HG02943 (cell line): ENCODE data around the gene ANKRD23.
A peak's percentile ranks its signal among the peaks of the same experiment; 100 is the strongest.
"Not testable (repeated sequence)": the region's sequence is repeated elsewhere in the genome, so short reads cannot be mapped to it uniquely, and the experiment has no call there.

Experiments used
- ATAC-seq: cut with Tn5 transposase; IDR thresholded peaks from one replicate; pipeline ENCODE4 v1.9.1; 2021; ENCODE audit warnings: mild to moderate bottlenecking, low read depth, moderate library complexity; ENCODE audit not compliant: unreplicated experiment

The ANKRD23 gene

DNA sequence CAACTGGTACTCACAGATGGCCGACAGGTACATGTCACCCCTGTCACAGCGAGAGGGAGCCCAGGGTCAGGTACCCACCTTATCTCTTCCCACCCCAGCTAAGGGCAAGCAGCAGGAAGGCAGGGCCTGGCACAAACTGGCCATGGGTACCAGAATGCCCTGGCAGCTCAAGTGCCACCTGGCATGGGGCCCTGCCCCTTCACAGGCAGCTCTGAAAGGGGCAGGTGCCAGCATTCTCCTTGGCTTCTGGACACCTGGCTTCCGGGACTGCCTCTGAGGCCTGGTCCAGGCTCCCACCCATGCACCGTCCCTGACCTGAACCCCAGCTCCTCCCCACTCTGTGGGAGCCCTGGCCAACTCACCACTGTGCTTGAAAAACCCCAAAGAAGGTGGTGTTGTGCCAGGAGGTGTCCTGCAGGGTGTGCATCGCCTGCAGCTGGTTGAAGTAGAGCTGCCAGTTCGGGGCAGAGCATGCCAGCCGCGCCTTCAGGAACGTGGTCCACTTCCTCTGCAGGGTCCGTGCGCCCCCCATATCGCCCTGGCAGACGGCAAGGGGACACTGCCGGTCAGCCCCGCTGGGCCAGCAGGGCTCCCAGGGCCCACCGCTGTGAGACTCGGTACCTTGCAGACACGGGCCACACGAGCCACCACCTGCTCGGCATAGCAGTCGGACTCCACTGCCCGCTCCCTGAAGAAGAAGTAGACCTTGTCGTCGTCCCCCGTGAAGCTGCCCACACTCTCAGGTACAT lies 20.7 kb upstream of the ANKRD23 start:
- ATAC-seq: no peak

DNA sequence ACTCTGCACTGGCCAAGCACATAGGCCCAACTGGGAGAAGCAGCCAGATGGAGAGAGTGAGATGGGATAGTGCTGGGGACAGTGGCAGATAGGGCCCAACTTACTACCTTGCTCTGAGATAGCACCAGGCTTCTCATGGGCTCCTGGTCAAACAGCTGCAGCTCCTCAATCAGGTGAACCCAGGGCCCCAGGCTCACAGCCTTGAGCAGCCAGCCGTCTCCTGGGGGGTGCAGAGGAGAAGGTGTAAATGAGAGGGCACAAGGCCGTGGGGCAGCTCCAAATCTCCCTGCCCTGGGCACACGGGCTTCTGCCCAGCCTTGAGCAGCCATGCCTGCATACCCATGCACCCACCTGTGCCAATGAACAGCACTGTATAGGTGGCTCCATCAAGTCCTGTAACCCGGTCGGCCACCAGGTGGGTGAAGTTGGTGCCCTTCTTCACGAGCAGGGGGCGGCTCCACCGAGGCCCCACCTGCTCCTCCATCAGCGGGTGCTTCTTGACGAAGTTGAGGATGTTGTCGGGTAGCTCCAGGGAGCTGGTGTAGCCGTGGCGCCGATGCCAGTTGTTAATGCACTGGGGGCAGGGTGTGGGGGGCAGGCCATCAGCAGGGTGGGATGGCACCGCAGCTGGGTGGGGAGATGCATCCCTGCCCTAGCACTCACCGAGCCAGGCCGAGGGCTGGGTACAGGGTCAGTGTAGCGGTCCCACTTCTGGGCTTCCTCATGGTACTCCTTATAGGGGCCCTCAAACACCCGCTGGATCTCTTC lies 19.9 kb upstream of the ANKRD23 start:
- ATAC-seq: no peak

DNA sequence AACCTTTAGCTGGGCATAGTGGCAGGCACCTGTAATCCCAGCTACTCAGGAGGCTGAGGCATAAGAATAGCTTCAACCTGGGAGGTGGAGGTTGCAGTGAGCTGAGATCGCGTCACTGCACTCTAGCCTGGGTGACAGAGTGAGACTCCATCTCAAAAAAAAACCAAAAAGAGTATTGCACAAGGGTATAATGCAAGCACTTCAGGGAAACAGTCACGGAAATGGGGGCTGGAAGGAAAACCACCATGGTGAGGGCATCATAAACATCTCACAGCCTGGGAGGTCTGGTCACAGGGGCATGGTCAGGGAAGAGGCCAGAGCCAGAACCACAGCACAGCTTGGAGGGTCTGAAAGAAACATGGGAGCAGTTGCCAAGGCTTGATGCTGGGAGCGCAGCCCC lies 19.2 kb upstream of the ANKRD23 start:
- ATAC-seq: not testable (repeated sequence)

- no peak for ATAC-seq
Measured at GRCh38 chr2:96861074-96861473, 17.3 kb upstream of the ANKRD23 start.

DNA sequence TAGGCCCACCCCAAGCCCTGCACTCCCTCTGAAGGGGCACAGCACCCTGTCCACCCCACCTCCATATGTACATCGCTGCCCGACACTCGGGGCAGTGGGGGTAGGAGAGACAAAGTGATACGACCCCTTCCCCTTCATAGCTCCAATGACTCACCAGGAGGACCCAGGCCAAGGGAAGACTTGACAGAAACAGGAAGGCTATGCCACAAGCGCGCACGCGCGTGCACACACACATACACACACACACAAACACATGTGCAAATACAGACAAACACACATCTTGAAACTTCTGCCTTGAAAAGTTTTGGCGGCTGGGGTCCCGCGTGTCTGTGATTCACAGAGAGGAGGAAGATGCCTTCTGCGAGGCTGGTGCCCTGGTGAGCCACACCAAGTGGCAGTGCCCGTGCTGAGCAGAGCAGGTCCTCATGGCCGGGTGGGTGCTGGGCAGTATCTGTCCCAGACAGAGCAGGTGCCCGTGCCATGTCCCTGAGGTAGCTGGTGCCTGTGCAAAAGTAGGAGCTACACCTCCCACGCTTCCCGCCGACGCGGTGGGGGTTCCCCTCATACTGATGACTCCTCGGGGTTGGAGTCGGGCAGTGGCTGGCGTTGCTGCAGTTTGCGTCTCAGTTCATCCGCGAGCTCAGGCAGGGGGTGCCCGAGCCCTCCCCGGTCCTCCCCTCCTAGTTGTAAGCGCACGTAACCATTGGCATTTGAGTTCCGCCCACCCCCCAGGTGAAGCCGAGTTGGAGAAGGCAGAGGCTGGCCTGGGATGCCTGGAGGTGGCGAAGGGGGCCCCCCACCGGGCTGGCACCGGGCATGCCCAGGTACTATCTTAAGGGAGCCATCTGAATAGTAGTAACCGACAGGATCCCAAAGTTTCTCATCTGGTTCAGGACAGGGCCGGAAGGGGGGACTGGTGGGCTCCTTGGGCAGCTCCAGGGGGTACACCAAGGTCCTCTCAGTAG lies 16.5 kb upstream of the ANKRD23 start:
- ATAC-seq: no peak

DNA sequence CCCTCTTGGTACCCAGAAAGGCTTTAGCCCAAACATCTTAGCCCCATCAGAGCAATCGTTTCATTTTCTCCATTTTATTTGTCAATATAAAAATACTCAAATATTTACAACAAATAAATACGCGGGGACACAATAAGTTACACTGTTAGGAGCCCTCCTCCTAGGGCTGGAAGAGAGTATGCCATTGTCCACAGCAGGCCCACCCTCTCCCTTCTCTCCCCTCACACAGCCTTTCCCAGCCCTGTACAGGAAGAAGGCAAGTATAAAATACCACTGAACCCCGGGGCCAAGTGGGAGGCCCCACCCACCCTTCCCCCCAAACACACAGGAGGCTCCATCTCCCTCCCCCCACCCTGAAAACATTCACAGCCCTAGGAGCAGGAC lies 15.9 kb upstream of the ANKRD23 start:
- ATAC-seq: no peak

DNA sequence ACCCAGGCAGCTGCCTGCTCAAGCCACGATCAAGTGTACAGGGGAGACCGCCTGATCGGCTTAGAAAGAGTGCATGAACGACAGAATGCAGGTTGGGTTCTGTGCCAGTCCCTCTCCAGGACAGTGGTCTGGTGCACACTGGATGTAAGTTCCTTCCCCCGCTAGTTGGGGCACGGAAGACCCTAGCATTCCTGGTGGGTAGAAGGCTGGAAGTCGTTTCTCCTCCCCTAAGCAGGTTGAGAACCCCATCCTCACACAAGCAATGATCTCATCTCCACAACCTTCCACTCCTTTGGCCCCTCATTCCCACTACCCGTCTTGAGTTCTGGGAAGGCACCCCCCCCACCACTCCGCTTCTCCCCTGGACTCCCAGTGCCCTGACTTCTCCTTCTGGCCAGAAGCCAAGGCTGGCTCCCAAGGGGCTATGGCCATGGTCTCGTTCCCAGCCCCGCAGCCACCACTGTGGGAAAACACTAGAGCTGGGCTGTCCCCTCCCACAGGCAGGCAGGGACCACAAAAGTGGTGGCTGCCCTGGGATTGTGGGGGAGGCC lies 15.4 kb upstream of the ANKRD23 start:
- no peak for ATAC-seq

DNA sequence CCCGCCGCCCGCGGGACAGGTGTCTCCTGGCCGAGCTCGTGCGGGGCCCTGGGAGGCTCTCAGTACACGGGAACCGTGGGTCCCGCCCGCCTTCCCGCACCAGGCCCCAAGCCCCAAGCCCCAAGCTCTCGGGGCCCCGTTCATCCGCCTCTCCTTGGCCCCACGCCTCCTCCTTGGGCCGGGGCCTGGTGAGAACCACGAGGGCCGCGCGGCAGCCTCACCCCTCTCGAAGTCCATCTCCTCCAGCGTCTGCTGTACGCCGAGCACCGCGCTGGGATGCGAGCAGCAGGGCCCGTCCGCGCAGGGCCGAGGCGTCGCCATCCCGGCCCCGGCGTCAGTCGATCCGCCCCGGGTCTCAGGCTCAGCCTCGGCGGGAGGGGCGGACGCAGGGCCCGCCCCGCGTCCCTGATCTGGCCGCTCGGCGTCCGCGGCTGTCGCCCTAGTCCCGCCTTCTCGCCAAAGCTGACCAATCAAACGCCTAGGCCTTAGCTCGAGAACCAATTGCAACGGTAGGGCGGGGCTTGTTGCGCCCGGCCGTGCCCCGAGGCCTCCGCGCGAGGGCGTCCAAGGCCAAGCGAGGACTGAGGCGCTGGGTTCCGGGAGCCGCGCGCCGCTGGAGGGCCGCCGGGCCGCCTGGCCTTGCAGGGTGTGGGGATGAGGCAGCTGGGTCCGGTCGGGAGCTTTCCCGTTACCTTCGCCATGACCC lies 14.0 kb upstream of the ANKRD23 start, which contains the start of gene ANKRD39:
TSS of gene ANKRD39 (minus strand) at position 350 of the 706 bp plus-strand sequence. CDS start at position 321, 29 bp downstream.
- peak; percentile 92 for ATAC-seq

DNA sequence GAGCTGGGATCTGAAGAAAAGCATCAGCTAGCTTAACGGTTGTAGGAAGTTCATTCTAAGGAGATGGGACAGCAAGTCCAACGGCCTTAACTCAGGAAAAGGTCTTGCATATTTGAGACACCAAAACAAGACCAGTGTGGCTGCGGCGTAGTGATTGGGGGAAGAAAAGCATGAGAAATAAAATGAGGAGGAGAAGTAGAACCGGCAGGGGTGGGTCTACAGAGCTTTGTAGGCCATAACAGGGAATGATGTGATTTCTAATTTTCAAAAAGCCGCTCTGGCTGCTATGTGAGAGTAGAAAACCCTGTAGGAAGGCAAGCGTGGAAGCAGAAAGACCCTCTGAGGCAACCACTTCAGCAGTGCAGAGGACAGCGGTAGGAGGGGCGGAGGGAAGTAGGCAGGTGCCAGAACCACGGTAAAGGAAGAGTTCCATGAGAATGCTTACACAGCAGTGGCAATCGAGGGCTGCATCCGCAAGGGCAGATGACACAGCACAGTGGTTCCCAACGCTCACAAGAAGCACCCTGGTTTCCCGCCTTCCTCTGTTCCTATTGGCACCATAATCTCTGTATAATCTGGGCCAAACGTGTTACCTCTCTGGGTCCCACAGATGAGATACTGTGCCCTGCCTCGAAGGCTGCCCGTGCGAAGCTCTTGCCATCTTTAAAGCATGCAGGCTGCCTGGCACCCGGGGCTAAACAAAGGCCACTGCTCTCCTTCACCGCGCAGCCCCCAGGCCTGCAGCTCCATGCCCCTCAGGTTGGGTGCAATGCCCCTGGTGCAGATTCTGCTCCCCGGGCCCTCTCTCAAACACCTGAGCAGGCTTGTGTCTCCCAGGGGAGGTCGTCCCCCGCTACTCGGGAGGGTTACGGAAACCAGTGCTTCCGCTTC lies 13.2 kb upstream of the ANKRD23 start:
- ATAC-seq: peak; percentile 22

- no peak for ATAC-seq
Measured at GRCh38 chr2:96853321-96853720, 9.5 kb upstream of the ANKRD23 start.

GRCh38 chr2:96852667-96853066 lies 8.8 kb upstream of the ANKRD23 start:
- ATAC-seq: no peak

DNA sequence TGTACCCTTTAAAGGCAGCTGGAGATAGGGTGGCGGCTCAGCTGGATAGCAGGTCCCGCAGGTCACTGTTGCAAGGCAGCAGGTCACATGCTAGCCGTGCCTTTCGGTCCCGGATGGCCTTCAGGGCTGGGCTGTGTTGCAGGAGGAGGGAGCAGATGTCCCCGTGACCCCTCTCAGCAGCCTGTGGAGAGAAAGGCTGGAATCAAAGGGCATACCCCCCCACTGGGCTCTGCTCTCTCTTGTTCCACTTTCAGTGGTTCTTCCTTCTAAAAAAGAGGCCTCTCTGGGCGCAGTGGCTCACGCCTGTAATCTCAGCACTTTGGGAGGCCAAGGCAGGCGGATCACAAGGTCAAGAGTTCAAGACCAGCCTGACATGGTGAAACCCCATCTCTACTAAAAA lies 4.4 kb upstream of the ANKRD23 start:
- ATAC-seq: no peak

GRCh38 chr2:96847586-96847985 lies 3.8 kb upstream of the ANKRD23 start:
- no peak for ATAC-seq

DNA sequence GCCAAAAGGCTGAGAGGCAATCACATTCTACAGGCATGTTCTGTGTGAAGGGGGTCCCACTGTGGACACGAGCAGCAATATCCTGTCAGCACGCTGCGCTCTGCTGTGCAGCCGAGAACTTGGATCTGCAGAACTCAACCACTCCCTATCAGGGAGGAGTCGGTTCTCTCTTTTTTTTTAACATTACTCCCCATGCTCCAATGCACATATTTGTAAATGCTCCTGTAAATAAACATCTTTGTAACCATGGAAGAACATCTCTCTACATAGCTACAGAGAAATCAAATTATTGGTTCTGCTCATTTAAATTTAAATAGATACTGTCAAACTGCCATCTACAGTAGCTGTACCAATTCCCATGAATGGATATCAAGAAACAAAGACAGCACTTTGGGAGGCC lies 3.0 kb upstream of the ANKRD23 start:
- ATAC-seq: no peak

DNA sequence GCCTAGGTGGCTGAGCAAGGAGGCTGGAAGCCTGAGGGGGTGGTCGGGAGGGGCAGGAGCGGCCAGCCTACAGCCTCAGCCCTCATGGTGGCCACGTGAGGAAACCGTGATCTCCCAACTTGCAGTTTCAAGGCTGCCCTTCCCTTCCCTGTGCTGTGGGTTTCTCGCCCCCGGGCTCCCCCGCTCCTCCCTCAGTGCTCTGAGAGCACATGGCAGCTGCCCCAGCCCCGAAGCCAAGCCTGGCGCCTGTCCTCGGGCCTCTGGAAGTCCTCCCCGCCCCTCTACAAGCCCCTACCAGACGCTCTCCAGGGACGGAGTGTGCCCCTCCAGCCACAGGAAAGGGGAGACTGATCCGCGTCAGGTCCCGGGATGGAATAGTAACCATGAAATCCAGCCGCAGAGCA lies 586 bp upstream of the ANKRD23 start:
- ATAC-seq: no peak

DNA sequence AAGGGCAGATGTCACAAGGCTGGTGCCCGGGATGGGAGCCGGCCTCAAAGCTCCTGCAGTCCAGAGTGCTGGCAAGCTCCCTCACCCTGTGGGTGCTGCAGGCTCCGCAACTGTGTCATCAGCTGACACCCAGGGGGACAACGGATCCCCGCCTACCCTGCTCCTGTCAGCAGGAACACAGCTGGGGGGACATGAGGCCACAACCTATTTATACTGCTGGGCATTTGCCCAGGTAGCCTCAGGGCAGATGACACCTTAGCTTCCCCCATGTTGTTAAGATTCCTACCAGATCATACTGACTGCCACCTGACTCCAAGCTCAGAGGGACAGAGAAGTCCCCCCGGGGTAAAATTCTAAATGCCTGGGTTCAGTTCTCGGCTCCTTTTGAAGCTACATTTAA lies 1.2 kb downstream of the ANKRD23 start:
- no peak for ATAC-seq

- ATAC-seq: no peak
Measured at GRCh38 chr2:96841701-96842495, 1.9 kb downstream of the ANKRD23 start.
